Endothelial cell of umbilical vein (primary cell): ENCODE measurements around the gene MACF1. TPM values are rescaled to one million over a fixed set of nuclear protein-coding genes. Genes with fewer than 3 reads are reported as not detected.

ENCODE experiments used
- BruUV-seq: library from RNA; stranded (reverse); fragments of 400-500 nt; replicated peaks from 2 replicates; lab custom pipeline; 2021; lab: Mats Ljungman, UMichigan
- CTCF ChIA-PET: fragments of 300-600, 350-600 bp; sonication (Branson Sonifier 250); formaldehyde crosslinking; loops from one replicate; lab custom pipeline; 2021; ENCODE audit warnings: antibody characterized with exemption, inconsistent platforms; lab: Charles Lee
- POLR2A ChIA-PET: fragments of 300-600, 350-600 bp; sonication (Branson Sonifier 250); formaldehyde crosslinking; loops from one replicate; lab custom pipeline; 2021; ENCODE audit warnings: antibody characterized with exemption, inconsistent platforms; lab: Charles Lee
- DNase-seq: peaks from one replicate; pipeline ENCODE4 v3.0.0-alpha.2; 2011; ENCODE audit warnings: low read depth, low spot score
- FAIRE-seq: peaks from 2 replicates; lab custom pipeline; 2011; peaks lifted over from hg19 to GRCh38; lab: Jason Lieb, UNC
- H2AFZ ChIP-seq: 2 replicates; pipeline ENCODE4 v1.6.0; 2012; ENCODE audit warnings: low read depth, low read length, control low read depth, inconsistent platforms
- H3K27ac ChIP-seq: 2 replicates; pipeline ENCODE4 v1.5.1; 2011; ENCODE audit warnings: low read depth, mild to moderate bottlenecking, control low read depth, low read length, moderate library complexity; ENCODE audit not compliant: insufficient read depth
- H3K27me3 ChIP-seq, 2 experiments: 2 replicates each; pipeline versions ENCODE4 v1.6.0 to v1.6.1; 2011; ENCODE audit warnings: low read length in 2 of 2, mixed read lengths in 1 of 2; ENCODE audit not compliant: control insufficient read depth in 2 of 2, insufficient read depth in 2 of 2
- H3K36me3 ChIP-seq, 2 experiments: 2 replicates in 1 of 2; 3 replicates in 1 of 2; pipeline ENCODE4 v1.5.1; 2011; ENCODE audit warnings: low read length in 2 of 2, mild to moderate bottlenecking in 1 of 2, moderate library complexity in 1 of 2; ENCODE audit not compliant: control insufficient read depth in 2 of 2, insufficient read depth in 2 of 2; ENCODE audit errors: extremely low read depth in 1 of 2
- H3K4me1 ChIP-seq: 3 replicates; pipeline ENCODE4 v1.5.1; 2011; ENCODE audit warnings: mild to moderate bottlenecking, low read length; ENCODE audit not compliant: control insufficient read depth, insufficient read depth; ENCODE audit errors: extremely low read depth
- H3K4me2 ChIP-seq: 2 replicates; pipeline ENCODE4 v1.6.1; 2011; ENCODE audit warnings: low read length, control low read depth, mixed read lengths; ENCODE audit not compliant: insufficient read depth
- H3K4me3 ChIP-seq, 3 experiments: fragments of 200-600 bp in 1 of 3; sonication (generic), shearing (Covaris generic) in 1 of 3; replicated peaks in 1 of 3; 2 replicates each; pipeline ENCODE4 v1.5.1; 2011 to 2016; ENCODE audit warnings: control low read depth in 3 of 3, low read length in 3 of 3, mild to moderate bottlenecking in 2 of 3, inconsistent platforms in 1 of 3, low read depth in 1 of 3, moderate library complexity in 1 of 3; ENCODE audit not compliant: insufficient read depth in 1 of 3
- H3K79me2 ChIP-seq: 2 replicates; pipeline ENCODE4 v1.6.0; 2012; ENCODE audit warnings: low read length, inconsistent platforms; ENCODE audit not compliant: control insufficient read depth, insufficient read depth
- H3K9ac ChIP-seq: replicated peaks from 2 replicates; pipeline ENCODE3; 2011; ENCODE audit warnings: low read length, control low read depth; ENCODE audit not compliant: insufficient read depth; ENCODE audit errors: extremely low read depth
- H3K9me1 ChIP-seq: replicated peaks from 3 replicates; pipeline ENCODE4 v1.6.0; 2011; ENCODE audit warnings: mild to moderate bottlenecking, low read length; ENCODE audit not compliant: control insufficient read depth, insufficient read depth; ENCODE audit errors: extremely low read depth
- H3K9me3 ChIP-seq: replicated peaks from 2 replicates; pipeline ENCODE4 v1.5.1; 2012; ENCODE audit warnings: low read length, inconsistent platforms; ENCODE audit not compliant: control insufficient read depth, insufficient read depth
- H4K20me1 ChIP-seq: replicated peaks from 2 replicates; pipeline ENCODE3; 2011; ENCODE audit warnings: mild to moderate bottlenecking, low read length; ENCODE audit not compliant: control insufficient read depth, insufficient read depth; ENCODE audit errors: extremely low read depth
- CTCF ChIP-seq, 2 donors: IDR thresholded peaks; 1 replicate in 1 of 2; 2 replicates in 1 of 2; pipeline ENCODE4 v1.5.1; 2011; ENCODE audit warnings: low read length in 2 of 2, mild to moderate bottlenecking in 2 of 2, moderate library complexity in 2 of 2, control low read depth in 1 of 2, inconsistent platforms in 1 of 2, low read depth in 1 of 2; ENCODE audit not compliant: insufficient read depth in 1 of 2; ENCODE audit errors: extremely low read depth in 1 of 2
- EZH2 ChIP-seq: IDR thresholded peaks from 2 replicates; pipeline ENCODE4 v1.6.1; 2012; ENCODE audit warnings: borderline replicate concordance, low read depth, mild to moderate bottlenecking, moderate library complexity, low read length, inconsistent platforms; ENCODE audit not compliant: severe bottlenecking
- FOS ChIP-seq: IDR thresholded peaks from 2 replicates; pipeline ENCODE4 v1.6.1; 2011; ENCODE audit warnings: mild to moderate bottlenecking, low read length, moderate library complexity, borderline replicate concordance; ENCODE audit not compliant: insufficient read depth
- GATA2 ChIP-seq: IDR thresholded peaks from 2 replicates; pipeline ENCODE4 v1.7.0; 2011; ENCODE audit warnings: low read depth, mild to moderate bottlenecking, moderate library complexity, mixed read lengths, low read length; ENCODE audit not compliant: insufficient read length, insufficient read depth
- JUN ChIP-seq: IDR thresholded peaks from 2 replicates; pipeline ENCODE4 v1.6.1; 2011; ENCODE audit warnings: borderline replicate concordance, low read depth; ENCODE audit not compliant: insufficient read length, insufficient read depth
- MYC ChIP-seq: IDR thresholded peaks from one replicate; pipeline ENCODE4 v1.6.1; 2011; ENCODE audit warnings: mild to moderate bottlenecking, low read depth, low read length
- POLR2A ChIP-seq: IDR thresholded peaks from 2 replicates; pipeline ENCODE4 v1.6.1; 2012; ENCODE audit warnings: low read depth, mild to moderate bottlenecking, control low read depth, low read length
- POLR2AphosphoS5 ChIP-seq: IDR thresholded peaks from 2 replicates; pipeline ENCODE4 v1.6.1; 2012; ENCODE audit warnings: low read depth, mild to moderate bottlenecking, control low read depth, low read length, moderate library complexity; ENCODE audit not compliant: insufficient read depth
- dilution Hi-C: fragments of 300-500 bp; cut with MboI; formaldehyde crosslinking; loops from one replicate; pipeline ENCODE4 v1.15.0; 2019; ENCODE audit warnings: low sequenced_read_pairs; ENCODE audit not compliant: extremely low pct_ligation_motif_present
- intact Hi-C: fragments of 100-400 bp; cut with micrococcal nuclease; formaldehyde crosslinking; loops from one replicate; pipeline ENCODE4 v1.10.0; 2022
- polyA plus RNA-seq, 4 experiments: library from polyadenylated mRNA; depleted of rRNA in 3 of 4; stranded (reverse) in 3 of 4; unstranded in 1 of 4; fragments of >200 nt; gene quantifications; 2 replicates each; pipeline versions ENCODE4 v1.2.1 to v1.2.3, GENCODE V29; 2011 to 2012; ENCODE audit warnings: missing spikeins in 1 of 4
- total RNA-seq: library from RNA; stranded (reverse); gene quantifications from 2 replicates; pipeline ENCODE4 v1.2.3, GENCODE V29; 2021
- TF ChIP-seq, protein P1 (sequence below): IDR thresholded peaks from 2 replicates; pipeline ENCODE4 v1.6.1; 2011; ENCODE audit not compliant: insufficient read depth, insufficient read length

MACF1 gene
- total and polyA plus RNA-seq, 2 donors (not counting 3 experiments of a cell fraction or from before 2014, with no cell fraction given), result 122 to 587 TPM

DNA sequence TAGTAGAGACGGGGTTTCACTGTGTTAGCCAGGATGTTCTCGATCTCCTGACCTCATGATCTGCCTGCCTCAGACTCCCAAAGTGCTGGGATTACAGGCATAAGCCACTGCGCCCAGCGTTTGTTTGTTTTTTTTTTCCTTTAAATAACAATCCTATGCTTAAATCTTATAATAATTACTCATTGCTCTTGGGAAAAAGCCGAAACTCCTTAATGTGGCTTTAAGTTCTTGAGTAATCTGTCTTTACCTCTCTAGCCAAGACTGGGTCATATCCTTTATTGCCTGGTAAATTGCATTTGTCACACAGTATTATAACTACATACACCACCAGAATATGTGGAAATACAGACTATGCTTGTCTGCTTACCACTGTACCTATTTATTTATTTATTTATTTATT is 97.1 kb downstream of the MACF1 start:
- Histone ChIP-seq H3K27ac (no peak overlapping the region), H3K9me3 (no peaks in the 10 kb centered on the region), H3K27me3 (no peaks in the 10 kb centered on the region), H2AFZ (no peak overlapping the region), H4K20me1 (no peaks in the 10 kb centered on the region), H3K79me2 (peaks cover 11% of the 10 kb centered on the region), H3K9me1 (no peaks in the 10 kb centered on the region), H3K4me2 (no peak overlapping the region), H3K36me3 (peaks cover 24 to 34% of the 10 kb centered on the region in 2 experiments), H3K4me3 (no peak overlapping the region), H3K9ac (no peak overlapping the region), H3K4me1 (no peaks in the 10 kb centered on the region)
- TF ChIP-seq MYC (no peak), POLR2AphosphoS5 (no peak), GATA2 (no peak), CTCF (IDR thresholded peaks at IDR 0.05; ENCODE audit: extremely low read depth in 1 of 2, insufficient read depth in 1 of 2, low read depth in 1 of 2, low read length in 2 of 2) (no peak), POLR2A (no peak), FOS (no peak), JUN (no peak), EZH2 (no peak)
- TF ChIP-seq, protein P1, sequence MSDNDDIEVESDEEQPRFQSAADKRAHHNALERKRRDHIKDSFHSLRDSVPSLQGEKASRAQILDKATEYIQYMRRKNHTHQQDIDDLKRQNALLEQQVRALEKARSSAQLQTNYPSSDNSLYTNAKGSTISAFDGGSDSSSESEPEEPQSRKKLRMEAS, result no peak
- dilution Hi-C loops, result no loop called here
- FAIRE-seq, result no peak
- no peak for DNase-seq
- no TSS peak for BruUV-seq
- CTCF ChIA-PET, result interaction anchor here (1.2 kb wide), 1 partner anchor 24 kb away, joined by 3 read pairs; no protein-coding TSS in a partner anchor
- POLR2A ChIA-PET, result no interaction called here
- intact Hi-C loops, result no loop called here
